T-helper 9 cell (primary cell): ENCODE measurements around the gene RABL6.
A peak's percentile ranks its signal among the peaks of the same experiment; 100 is the strongest.
"Not testable (repeated sequence)": the region's sequence is repeated elsewhere in the genome, so short reads cannot be mapped to it uniquely, and the experiment has no call there.

Source experiments
- DNase-seq: peaks from one replicate; pipeline ENCODE4 v3.0.0-alpha.2; 2020

The RABL6 gene

GRCh38 chr9:136837856-136838277, 30.1 kb downstream of the RABL6 start:
- DNase-seq, result not testable (repeated sequence)

- no peak for DNase-seq
These were observed 30.8 kb downstream of the RABL6 start for GRCh38 chr9:136838314-136839228.

GRCh38 chr9:136839229-136840139, 31.7 kb downstream of the RABL6 start:
- DNase-seq, result no peak

- DNase-seq, result no peak
These were observed 32.6 kb downstream of the RABL6 start for GRCh38 chr9:136840140-136840876.

GRCh38 chr9:136840877-136841645, 33.3 kb downstream of the RABL6 start:
- DNase-seq, result no peak

- DNase-seq, result not testable (repeated sequence)
These were observed 34.1 kb downstream of the RABL6 start for GRCh38 chr9:136841646-136842379.

- DNase-seq, result peak; percentile 71
These were observed 34.7 kb downstream of the RABL6 start, which contains the start of gene AJM1 for GRCh38 chr9:136842380-136842948. Gene AJM1 (plus strand): TSS chr9:136842478. CDS start chr9:136844415, 1,937 bp downstream.

GRCh38 chr9:136843159-136843800, 35.5 kb downstream of the RABL6 start:
- not testable (repeated sequence) for DNase-seq

- DNase-seq, result peak; percentile 55
These were observed 36.3 kb downstream of the RABL6 start for GRCh38 chr9:136843801-136844740.

GRCh38 chr9:136844761-136845464, 37.2 kb downstream of the RABL6 start:
- no peak for DNase-seq

- DNase-seq, result no peak
These were observed 37.9 kb downstream of the RABL6 start for GRCh38 chr9:136845465-136846260.

- no peak for DNase-seq
These were observed 38.8 kb downstream of the RABL6 start for GRCh38 chr9:136846376-136847087.

- DNase-seq, result no peak
These were observed 39.5 kb downstream of the RABL6 start for GRCh38 chr9:136847088-136847825.

GRCh38 chr9:136847826-136848392, 40.2 kb downstream of the RABL6 start:
- DNase-seq, result peak; percentile 58

GRCh38 chr9:136848393-136849037, 40.8 kb downstream of the RABL6 start:
- DNase-seq, result no peak
